ENCODE results near the gene PIEZO1.
"Not testable (repeated sequence)": the region's sequence is repeated elsewhere in the genome, so short reads cannot be mapped to it uniquely, and the experiment has no call there.

PIEZO1 gene

DNA sequence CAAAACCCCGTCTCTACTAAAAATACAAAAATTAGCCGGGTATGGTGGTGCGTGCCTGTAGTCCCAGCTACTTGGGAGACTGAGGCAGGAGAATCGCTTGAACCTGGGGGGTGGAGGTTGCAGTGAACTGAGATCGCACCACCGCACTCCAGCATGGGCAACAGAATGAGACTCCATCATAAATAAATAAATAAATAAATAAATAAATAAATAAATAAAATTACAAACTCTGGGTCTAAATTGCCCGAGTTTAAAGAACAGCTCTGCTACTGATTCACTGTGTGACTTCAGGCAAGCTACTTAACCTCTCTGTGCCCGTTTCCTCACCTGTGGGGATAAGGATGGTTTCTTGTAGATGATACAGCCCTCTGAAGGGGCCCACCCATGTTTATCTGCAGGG is 115.5 kb downstream of the PIEZO1 start:
- not testable (repeated sequence) for DNase-seq (ENCODE audit: low read depth)

- DNase-seq (ENCODE audit: low read depth), result no peak
Observed at GRCh38 chr16:88667461-88667860, 117.6 kb downstream of the PIEZO1 start.

- no peak for DNase-seq (ENCODE audit: low read depth)
Observed at GRCh38 chr16:88665570-88665969, 119.5 kb downstream of the PIEZO1 start.

Data from activated T-helper 1 cell treated with Interleukin-2 at 50 U/mL for 16 hours (primary cell).